Fibroblast of mammary gland (primary cell): Measurements from ENCODE around the gene RPL21.

Source experiments
- DNase-seq: peaks from one replicate; pipeline ENCODE4 v3.0.0-alpha.2; 2010; ENCODE audit warnings: low read depth
- H3K4me3 ChIP-seq: 2 replicates; pipeline ENCODE4 v1.5.1; 2011; ENCODE audit warnings: low read depth, mild to moderate bottlenecking, low read length, moderate library complexity; ENCODE audit not compliant: control insufficient read depth
- CTCF ChIP-seq: conservative IDR thresholded peaks from 2 replicates; pipeline ENCODE4 v1.5.1; 2011; ENCODE audit warnings: low read depth, low read length, inconsistent platforms; ENCODE audit not compliant: control insufficient read depth, insufficient read depth

RPL21 gene

DNA sequence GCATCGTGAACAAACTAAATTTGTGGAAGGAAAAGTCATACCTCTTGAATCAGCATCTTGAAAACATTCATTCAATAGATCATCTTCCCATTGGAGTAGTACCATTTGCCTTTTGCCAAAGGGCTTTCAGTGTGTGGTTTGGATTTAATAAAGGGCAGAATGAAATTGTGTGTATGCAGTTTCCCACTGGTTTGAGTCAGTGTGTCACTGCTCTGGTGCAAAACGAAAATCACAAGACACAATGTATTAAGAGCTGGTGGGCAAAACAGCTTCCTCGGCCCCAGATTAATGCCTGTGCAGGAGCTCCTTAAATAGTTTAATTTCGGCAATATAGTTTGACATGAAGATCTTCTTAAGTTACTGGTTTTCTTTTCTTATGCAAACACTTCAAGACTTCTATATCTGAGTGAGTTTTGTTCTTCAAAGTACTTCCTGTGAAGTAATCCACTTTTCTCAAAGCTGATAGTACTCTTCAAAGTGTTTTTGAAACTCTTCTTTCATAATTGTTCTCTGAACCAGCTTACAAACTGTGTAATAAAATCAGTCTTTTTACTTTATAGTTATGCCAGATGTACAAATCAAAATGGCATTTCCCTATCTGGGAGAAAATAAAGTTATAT is 51.4 kb downstream of the RPL21 start:
- no peak for DNase-seq
- no peak overlapping the region for H3K4me3 ChIP-seq
- TF ChIP-seq CTCF: no peak

GRCh38 chr13:27304099-27304498 is 52.7 kb downstream of the RPL21 start:
- no peak for TF ChIP-seq CTCF
- H3K4me3 ChIP-seq: no peak overlapping the region
- DNase-seq: no peak

GRCh38 chr13:27304611-27305010 is 53.3 kb downstream of the RPL21 start:
- no peak for TF ChIP-seq CTCF
- H3K4me3 ChIP-seq: no peak overlapping the region
- DNase-seq: no peak
